B cell (primary cell): ENCODE results near the gene SAMD1. TPM values are rescaled to one million over a fixed set of nuclear protein-coding genes. Genes with fewer than 3 reads are reported as not detected.

ENCODE experiments used
- ATAC-seq: fragments of 200-7000 bp; cut with Tn5 transposase; one replicate; pipeline ENCODE4 v1.10.0; 2021; ENCODE audit warnings: low read depth, mild to moderate bottlenecking, moderate number of reproducible peaks, moderate library complexity
- CTCF ChIA-PET: fragments of 350-600 bp; sonication (Branson Sonifier 250); formaldehyde crosslinking; loops from one replicate; lab custom pipeline; 2021; ENCODE audit warnings: antibody characterized with exemption, inconsistent platforms; lab: Charles Lee
- POLR2A ChIA-PET: fragments of 350-600 bp; sonication (Branson Sonifier 250); formaldehyde crosslinking; loops from one replicate; lab custom pipeline; 2021; ENCODE audit warnings: antibody characterized with exemption; lab: Charles Lee
- DNase-seq: peaks from one replicate; pipeline ENCODE4 v3.0.0; 2013
- H2AFZ ChIP-seq: 2 replicates; pipeline ENCODE4 v1.6.1; 2012; ENCODE audit warnings: mild to moderate bottlenecking, low read depth, low read length; ENCODE audit not compliant: insufficient read depth, poor library complexity, severe bottlenecking
- H3K27ac ChIP-seq, 2 donors: 1 replicate in 1 of 2; 2 replicates in 1 of 2; pipeline ENCODE4 v1.5.1; 2012 to 2013; ENCODE audit warnings: low read length in 2 of 2, mild to moderate bottlenecking in 2 of 2, moderate library complexity in 1 of 2
- H3K27me3 ChIP-seq, 4 experiments: fragments of 200-600 bp in 1 of 4; sonication (generic) in 1 of 4; replicated peaks in 1 of 4; 1 replicate in 2 of 4; 2 replicates in 2 of 4; pipeline versions ENCODE4 v1.6.1 to v1.7.0; 2013 to 2016; ENCODE audit warnings: low read length in 3 of 4, mild to moderate bottlenecking in 2 of 4, mixed read lengths in 1 of 4, moderate library complexity in 1 of 4; ENCODE audit not compliant: insufficient read depth in 4 of 4, control insufficient read depth in 3 of 4; ENCODE audit errors: control extremely low read depth in 1 of 4
- H3K36me3 ChIP-seq, 2 experiments: replicated peaks in 1 of 2; 1 replicate in 1 of 2; 2 replicates in 1 of 2; pipeline versions ENCODE4 v1.6.1 to v1.7.1; 2013; ENCODE audit warnings: low read length in 1 of 2; ENCODE audit not compliant: insufficient read depth in 2 of 2, control insufficient read depth in 1 of 2; ENCODE audit errors: control extremely low read depth in 1 of 2, extremely low read depth in 1 of 2
- H3K4me1 ChIP-seq, 2 donors: fragments of 200-600 bp in 1 of 2; sonication (generic) in 1 of 2; 1 replicate in 1 of 2; 2 replicates in 1 of 2; pipeline versions ENCODE4 v1.5.1 to v1.6.1; 2013 to 2017; ENCODE audit warnings: low read length in 2 of 2; ENCODE audit not compliant: control insufficient read depth in 2 of 2, insufficient read depth in 2 of 2
- H3K4me2 ChIP-seq: replicated peaks from 2 replicates; pipeline ENCODE3; 2012; ENCODE audit warnings: mild to moderate bottlenecking, low read depth, low read length; ENCODE audit not compliant: poor library complexity, severe bottlenecking
- H3K4me3 ChIP-seq, 5 experiments: fragments of 200-600 bp in 1 of 5; sonication (generic) in 1 of 5; 1 replicate in 3 of 5; 2 replicates in 2 of 5; pipeline versions ENCODE4 v1.5.1 to v1.7.0; 2011 to 2016; ENCODE audit warnings: low read length in 4 of 5, mild to moderate bottlenecking in 4 of 5, low read depth in 2 of 5, control low read depth in 1 of 5, moderate library complexity in 1 of 5; ENCODE audit not compliant: insufficient read depth in 1 of 5; ENCODE audit errors: control extremely low read depth in 1 of 5, extremely low read depth in 1 of 5
- H3K79me2 ChIP-seq: fragments of 200-600 bp; sonication (generic); one replicate; pipeline ENCODE4 v1.6.0; 2016; ENCODE audit warnings: low read length; ENCODE audit not compliant: control insufficient read depth, insufficient read depth
- H3K9ac ChIP-seq: fragments of 200-600 bp; sonication (generic); 2 replicates; pipeline ENCODE4 v1.6.1; 2017; ENCODE audit warnings: mild to moderate bottlenecking, low read length, moderate library complexity
- H3K9me3 ChIP-seq, 3 donors: one replicate each; pipeline versions ENCODE4 v1.6.1 to v1.7.1; 2013; ENCODE audit warnings: low read length in 2 of 3; ENCODE audit not compliant: control insufficient read depth in 2 of 3, insufficient read depth in 1 of 3; ENCODE audit errors: control extremely low read depth in 1 of 3
- H4K20me1 ChIP-seq: 2 replicates; pipeline ENCODE4 v1.6.0; 2012; ENCODE audit warnings: mild to moderate bottlenecking, low read length; ENCODE audit not compliant: insufficient read depth, control insufficient read depth, poor library complexity, severe bottlenecking
- H3K27ac Mint-ChIP-seq: one replicate; pipeline ENCODE4 v1.8.0; 2021; ENCODE audit warnings: mixed read lengths
- H3K27me3 Mint-ChIP-seq: one replicate; pipeline ENCODE4 v1.8.0; 2021; ENCODE audit warnings: mixed read lengths
- H3K4me1 Mint-ChIP-seq: one replicate; pipeline ENCODE4 v1.8.0; 2021; ENCODE audit warnings: mixed read lengths
- H3K4me3 Mint-ChIP-seq: one replicate; pipeline ENCODE4 v1.8.0; 2021; ENCODE audit warnings: mixed read lengths
- H3K9me3 Mint-ChIP-seq: one replicate; pipeline ENCODE4 v1.8.0; 2022; ENCODE audit warnings: mixed read lengths; ENCODE audit not compliant: insufficient read depth
- EZH2 ChIP-seq: IDR thresholded peaks from 2 replicates; pipeline ENCODE4 v1.6.1; 2012; ENCODE audit warnings: borderline replicate concordance, low read depth, mild to moderate bottlenecking, moderate library complexity, low read length; ENCODE audit not compliant: insufficient read depth, poor library complexity, severe bottlenecking
- WGBS: methylation state at CpG from one replicate; pipeline ENCODE4 v1.1.5; 2013; ENCODE audit warnings: missing lambda C conversion rate; ENCODE audit not compliant: insufficient coverage; 5-methylcytosine and 5-hydroxymethylcytosine counted together
- intact Hi-C: fragments of 100-400 bp; cut with micrococcal nuclease; formaldehyde crosslinking; loops from one replicate; pipeline ENCODE4 v1.10.0; 2022
- polyA plus RNA-seq: library from polyadenylated mRNA; depleted of rRNA; stranded (reverse); fragments of >200 nt; gene quantifications from 2 replicates; pipeline ENCODE4 v1.2.3, GENCODE V29; 2012
- total RNA-seq, 2 donors: library from RNA; stranded (reverse); fragments of 120-200 nt in 1 of 2; gene quantifications; 1 replicate in 1 of 2; 2 replicates in 1 of 2; pipeline versions ENCODE4 v1.2.3 to v1.2.4, GENCODE V29; 2013 to 2022
- TF ChIP-seq, protein P1 (sequence below): fragments of 200-600 bp; IDR thresholded peaks from one replicate; pipeline ENCODE4 v1.8.0; 2022; ENCODE audit warnings: antibody characterized with exemption, mild to moderate bottlenecking

The SAMD1 gene
- total and polyA plus RNA-seq, 2 donors (not counting 1 experiment from before 2014, with no cell fraction given), result 17.4 to 39.2 TPM

DNA sequence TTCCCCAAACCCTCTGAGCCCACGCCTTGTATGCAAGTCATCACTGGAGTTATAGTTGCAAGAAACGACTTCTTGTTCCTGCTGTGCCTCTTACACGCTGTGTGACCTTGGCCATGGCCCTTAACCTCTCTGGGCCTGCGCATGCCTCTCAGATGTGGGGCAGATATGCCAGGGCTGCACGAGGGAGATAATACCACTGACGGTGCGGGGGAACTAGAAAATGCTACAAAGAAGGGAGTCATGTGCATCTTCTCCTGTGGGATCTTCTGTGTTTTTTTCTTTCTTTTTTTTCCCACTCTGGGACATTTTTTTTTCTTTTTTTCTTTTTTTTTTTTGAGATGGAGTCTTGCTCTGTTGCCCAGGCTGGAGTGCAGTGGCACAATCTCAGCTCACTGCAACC lies 4.3 kb upstream of the SAMD1 start:
- no peak overlapping the region for H3K4me3 Mint-ChIP-seq
- Histone ChIP-seq H3K27me3 (no peaks in the 10 kb centered on the region), H4K20me1 (no peaks in the 10 kb centered on the region), H3K9ac (no peak overlapping the region), H3K9me3 (peaks cover 2 to 9% (median 8%) of the 10 kb centered on the region in 3 donors), H3K4me1 (peaks cover 6 to 11% of the 10 kb centered on the region in 2 donors), H3K27ac (no peak overlapping the region), H3K4me2 (no peak overlapping the region), H3K4me3 (no peak overlapping the region), H3K36me3 (peaks cover 0 to 17% of the 10 kb centered on the region in 2 experiments), H2AFZ (no peak overlapping the region), H3K79me2 (no peaks in the 10 kb centered on the region)
- ATAC-seq, result no peak
- CTCF ChIA-PET, result interaction anchor here (1.2 kb wide), 1 partner anchor 21 kb away, joined by 3 read pairs; no protein-coding TSS in a partner anchor
- H3K27me3 Mint-ChIP-seq, result no peaks in the 10 kb centered on the region
- H3K9me3 Mint-ChIP-seq, result peaks cover 8% of the 10 kb centered on the region
- H3K4me1 Mint-ChIP-seq, result peaks cover 11% of the 10 kb centered on the region
- peak overlapping the region; percentile 3 for H3K27ac Mint-ChIP-seq
- intact Hi-C loops, result loop anchor here (10.0 kb wide), 1 partner anchor 820 kb away; no protein-coding TSS in a partner anchor
- no peak for TF ChIP-seq EZH2
- TF ChIP-seq, protein P1, sequence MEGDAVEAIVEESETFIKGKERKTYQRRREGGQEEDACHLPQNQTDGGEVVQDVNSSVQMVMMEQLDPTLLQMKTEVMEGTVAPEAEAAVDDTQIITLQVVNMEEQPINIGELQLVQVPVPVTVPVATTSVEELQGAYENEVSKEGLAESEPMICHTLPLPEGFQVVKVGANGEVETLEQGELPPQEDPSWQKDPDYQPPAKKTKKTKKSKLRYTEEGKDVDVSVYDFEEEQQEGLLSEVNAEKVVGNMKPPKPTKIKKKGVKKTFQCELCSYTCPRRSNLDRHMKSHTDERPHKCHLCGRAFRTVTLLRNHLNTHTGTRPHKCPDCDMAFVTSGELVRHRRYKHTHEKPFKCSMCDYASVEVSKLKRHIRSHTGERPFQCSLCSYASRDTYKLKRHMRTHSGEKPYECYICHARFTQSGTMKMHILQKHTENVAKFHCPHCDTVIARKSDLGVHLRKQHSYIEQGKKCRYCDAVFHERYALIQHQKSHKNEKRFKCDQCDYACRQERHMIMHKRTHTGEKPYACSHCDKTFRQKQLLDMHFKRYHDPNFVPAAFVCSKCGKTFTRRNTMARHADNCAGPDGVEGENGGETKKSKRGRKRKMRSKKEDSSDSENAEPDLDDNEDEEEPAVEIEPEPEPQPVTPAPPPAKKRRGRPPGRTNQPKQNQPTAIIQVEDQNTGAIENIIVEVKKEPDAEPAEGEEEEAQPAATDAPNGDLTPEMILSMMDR, result no peak
- no peak for DNase-seq
- POLR2A ChIA-PET, result no interaction called here
- WGBS, result 94% methylated on average over 4 of the region's 7 CpGs

DNA sequence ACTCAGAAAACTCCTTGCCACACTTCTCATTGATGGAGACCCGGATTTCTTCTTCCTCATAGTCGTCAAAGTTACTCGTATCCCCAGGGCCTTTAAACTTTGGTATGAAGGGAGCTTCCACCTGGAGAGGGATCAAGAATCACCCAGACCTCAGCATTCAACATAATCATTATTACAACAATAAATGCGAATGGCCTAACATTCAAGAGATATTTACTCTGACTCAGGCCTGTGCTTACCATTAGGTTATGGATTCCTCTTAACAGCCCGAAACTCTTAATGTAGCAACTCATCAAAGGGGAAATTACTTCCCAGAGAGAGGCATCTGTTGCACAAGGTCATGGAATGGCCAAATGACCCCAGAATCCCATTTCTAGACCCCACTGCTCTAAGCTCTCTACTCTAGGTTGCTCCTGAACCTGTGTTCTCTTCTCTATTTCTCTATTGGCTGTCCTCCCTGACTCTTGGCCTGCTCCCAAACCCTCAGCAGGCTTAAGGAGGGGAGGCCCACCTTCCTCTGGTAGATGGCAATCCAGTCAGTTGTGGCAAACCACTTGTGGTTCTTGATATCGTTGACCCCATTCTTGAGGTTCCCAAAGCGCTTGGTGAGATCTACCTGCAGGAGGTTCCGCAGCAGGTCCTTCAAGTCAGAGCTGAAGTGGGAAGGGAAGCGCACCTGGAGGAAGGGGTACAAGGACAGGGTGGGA lies 2.7 kb upstream of the SAMD1 start:
- H3K4me1 Mint-ChIP-seq, result peaks cover 15% of the 10 kb centered on the region
- Histone ChIP-seq H3K9ac (no peak overlapping the region), H3K79me2 (no peaks in the 10 kb centered on the region), H3K4me2 (no peak overlapping the region), H3K9me3 (peaks cover 2 to 9% (median 8%) of the 10 kb centered on the region in 3 donors), H3K36me3 (peaks cover 0 to 17% of the 10 kb centered on the region in 2 experiments), H3K27ac (no peak overlapping the region), H3K27me3 (no peaks in the 10 kb centered on the region), H3K4me1 (peaks cover 11 to 18% of the 10 kb centered on the region in 2 donors), H4K20me1 (peaks cover 11% of the 10 kb centered on the region), H2AFZ (no peak overlapping the region), H3K4me3 (no peak overlapping the region)
- WGBS, result 92% methylated on average over 8 of the region's 9 CpGs
- ATAC-seq (no peak), DNase-seq (no peak)
- H3K4me3 Mint-ChIP-seq, result peak overlapping the region; percentile 71
- CTCF ChIA-PET, result interaction anchor here (0.9 kb wide), 1 partner anchor 8 kb away, joined by 3 read pairs; no protein-coding TSS in a partner anchor
- TF ChIP-seq, protein P1, result no peak
- TF ChIP-seq EZH2, result no peak
- H3K27me3 Mint-ChIP-seq, result no peaks in the 10 kb centered on the region
- intact Hi-C loops, result loop anchor here (10.0 kb wide), 1 partner anchor 818 kb away; no protein-coding TSS in a partner anchor
- H3K27ac Mint-ChIP-seq, result peak overlapping the region; percentile 59
- POLR2A ChIA-PET, result interaction anchor here (0.6 to 0.9 kb wide), 3 partner anchors 11 to 313 kb away, joined by 4 to 5 read pairs (median 4); no protein-coding TSS in a partner anchor
- peaks cover 8% of the 10 kb centered on the region for H3K9me3 Mint-ChIP-seq
